ENCODE data around the gene SUCO.

DNA sequence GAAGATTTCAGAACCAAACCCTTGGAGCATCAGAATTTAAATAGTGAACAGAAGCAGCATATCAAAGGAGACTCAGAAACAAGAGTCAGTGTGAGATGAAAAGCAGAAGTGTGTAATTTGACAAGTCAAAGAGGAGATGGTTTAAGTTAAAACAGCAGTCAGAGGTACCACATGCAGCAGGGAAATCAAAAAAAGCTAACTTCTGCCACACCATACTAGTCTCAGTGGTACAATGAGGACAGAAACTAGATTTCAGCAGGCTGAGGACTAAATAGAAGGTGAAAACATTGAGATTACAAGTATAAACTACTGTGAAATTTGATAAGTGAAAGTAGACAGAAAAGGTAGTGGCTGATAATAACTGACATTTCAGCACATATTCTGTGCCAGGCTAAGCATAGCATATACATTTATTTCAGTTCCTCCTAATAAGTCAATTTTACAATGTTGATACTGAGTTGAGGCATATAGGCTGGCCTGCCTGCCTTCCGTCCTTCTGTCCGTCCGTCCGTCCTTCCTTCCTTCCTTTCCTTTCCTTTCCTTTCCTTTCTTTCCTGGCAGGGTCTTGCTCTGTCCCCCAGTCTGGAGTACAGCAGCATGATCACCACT, 12.6 kb downstream of the SUCO start:
- no peak for TF ChIP-seq CTCF (IDR thresholded peaks at IDR 0.05)
- no peak for TF ChIP-seq POLR2A (IDR thresholded peaks at IDR 0.05)
